Sigmoid colon (tissue), 4 donors: ENCODE data around the gene MATCAP1.

ENCODE experiments used
- CTCF ChIP-seq, 4 experiments: fragments of 450-650 bp in 3 of 4; fragments of 200-600 bp in 1 of 4; IDR thresholded peaks; one replicate each; pipeline ENCODE4 v1.5.1; 2016 to 2019; ENCODE audit warnings: antibody characterized with exemption in 4 of 4, mild to moderate bottlenecking in 3 of 4, moderate library complexity in 2 of 4
- EP300 ChIP-seq, 4 donors: sonication (generic); formaldehyde crosslinking; IDR thresholded peaks; one replicate each; pipeline ENCODE4 v1.6.1; 2017; ENCODE audit warnings: antibody characterized with exemption in 4 of 4
- POLR2A ChIP-seq, 2 donors: fragments of 450-650 bp; IDR thresholded peaks; one replicate each; pipeline ENCODE4 v1.6.1; 2016; ENCODE audit warnings: antibody characterized with exemption in 2 of 2, mild to moderate bottlenecking in 2 of 2, moderate library complexity in 2 of 2
- POLR2AphosphoS5 ChIP-seq, 4 donors: sonication (generic); formaldehyde crosslinking; IDR thresholded peaks; one replicate each; pipeline ENCODE4 v1.6.1; 2017; ENCODE audit warnings: antibody characterized with exemption in 4 of 4

GRCh38 chr16:67199808-67200198 is 16.0 kb upstream of the MATCAP1 start:
- TF ChIP-seq POLR2A (IDR thresholded peaks at IDR 0.05) (no peak), CTCF (IDR thresholded peaks at IDR 0.05) (no peak), POLR2AphosphoS5 (IDR thresholded peaks at IDR 0.05) (no peak), EP300 (IDR thresholded peaks at IDR 0.05) (no peak)
